Left lung (tissue), 10 donors: ENCODE results near the gene RIC8A. TPM values are rescaled to one million over a fixed set of nuclear protein-coding genes. Genes with fewer than 3 reads are reported as not detected.

Experiments used
- ATAC-seq: fragments of 200-7000 bp; cut with Tn5 transposase; one replicate; pipeline ENCODE4 v1.9.1; 2020; ENCODE audit warnings: moderate library complexity
- DNase-seq, 4 donors: peaks; one replicate each; pipeline ENCODE4 v3.0.0-alpha.2; 2013 to 2020
- H3K27ac ChIP-seq, 2 donors: fragments of 200-600 bp; sonication (generic) in 1 of 2; one replicate each; pipeline versions ENCODE4 v1.5.0 to v1.8.0; 2020 to 2021
- H3K27me3 ChIP-seq, 2 donors: fragments of 200-600 bp; sonication (generic) in 1 of 2; one replicate each; pipeline versions ENCODE4 v1.5.0 to v1.8.0; 2020 to 2021
- H3K36me3 ChIP-seq, 2 donors: fragments of 200-600 bp; sonication (generic) in 1 of 2; one replicate each; pipeline versions ENCODE4 v1.5.0 to v1.8.0; 2020 to 2021
- H3K4me1 ChIP-seq, 2 donors: fragments of 200-600 bp; one replicate each; pipeline ENCODE4 v1.8.0; 2021
- H3K4me3 ChIP-seq, 2 donors: fragments of 200-600 bp; sonication (generic) in 1 of 2; one replicate each; pipeline versions ENCODE4 v1.5.0 to v1.8.0; 2020 to 2021; ENCODE audit warnings: mild to moderate bottlenecking in 1 of 2
- H3K9me3 ChIP-seq, 2 donors: fragments of 200-600 bp; sonication (generic) in 1 of 2; one replicate each; pipeline versions ENCODE4 v1.5.0 to v1.8.0; 2020 to 2021
- intact Hi-C, 2 donors: fragments of 100-400 bp; cut with DNase I; formaldehyde crosslinking; loops; one replicate each; pipeline versions ENCODE4 v1.11.2 to v1.14.2; 2022
- polyA plus RNA-seq, 6 donors: library from polyadenylated mRNA; unstranded; fragments of 120-200 nt; gene quantifications; one replicate each; pipeline ENCODE4 v1.2.1, GENCODE V29; 2013; ENCODE audit not compliant: insufficient read length in 6 of 6
- total RNA-seq, 2 donors: library from RNA; stranded (reverse); fragmentation: NEBNext Ultra II Directional; extraction: Animal tissue kit (Norgen Biotek cat#: 25700); gene quantifications; one replicate each; pipeline ENCODE4 v1.2.1, GENCODE V29; 2021
- TF ChIP-seq, protein P1 (sequence below), 2 donors: fragments of 200-600 bp; sonication (generic) in 1 of 2; IDR thresholded peaks; one replicate each; pipeline versions ENCODE4 v1.5.0 to v1.8.0; 2021; ENCODE audit warnings: antibody characterized with exemption in 2 of 2
- donor health status: DM: no; HTN: yes; CAD: no.
- donor health status: DM: no; HTN: no; CAD: no.

RIC8A gene
- total and polyA plus RNA-seq, 8 donors: 74.4 to 117 (median 80.4) TPM

DNA sequence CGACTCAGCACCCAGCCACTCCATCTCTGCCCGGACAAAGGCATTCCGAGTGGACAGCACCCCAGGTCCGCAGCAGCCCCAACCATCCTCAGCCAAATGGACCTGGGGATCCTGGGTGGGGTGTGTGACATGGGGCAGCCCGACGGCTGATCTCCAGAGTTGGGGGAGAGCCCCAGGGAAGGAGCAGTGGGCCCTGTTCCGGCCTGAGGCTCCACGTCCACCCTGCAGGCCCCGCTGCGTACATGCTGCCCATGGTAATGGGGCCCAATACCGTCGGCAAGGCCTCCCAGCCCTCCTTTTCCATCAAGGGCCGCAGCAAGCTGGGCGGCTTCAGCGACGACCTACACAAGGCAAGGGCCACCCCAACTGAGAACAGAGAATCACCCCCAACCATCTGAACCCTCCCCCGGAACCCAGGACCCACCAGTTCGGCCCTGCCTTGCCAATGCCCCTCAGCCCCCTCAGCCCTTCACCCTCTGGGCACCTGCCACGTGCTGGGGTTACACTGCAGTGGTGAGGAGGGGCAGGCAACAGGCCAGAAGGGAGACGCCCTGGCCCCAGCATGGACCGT, 9.2 kb upstream of the RIC8A start:
- no peak overlapping the region for H3K27ac ChIP-seq
- H3K4me3 ChIP-seq: no peak overlapping the region
- DNase-seq (peak in 2 of 4 donors; percentile 16 to 66), ATAC-seq (no peak)
- peaks cover 0 to 22% of the 10 kb centered on the region in 2 donors for H3K4me1 ChIP-seq
- TF ChIP-seq, protein P1, sequence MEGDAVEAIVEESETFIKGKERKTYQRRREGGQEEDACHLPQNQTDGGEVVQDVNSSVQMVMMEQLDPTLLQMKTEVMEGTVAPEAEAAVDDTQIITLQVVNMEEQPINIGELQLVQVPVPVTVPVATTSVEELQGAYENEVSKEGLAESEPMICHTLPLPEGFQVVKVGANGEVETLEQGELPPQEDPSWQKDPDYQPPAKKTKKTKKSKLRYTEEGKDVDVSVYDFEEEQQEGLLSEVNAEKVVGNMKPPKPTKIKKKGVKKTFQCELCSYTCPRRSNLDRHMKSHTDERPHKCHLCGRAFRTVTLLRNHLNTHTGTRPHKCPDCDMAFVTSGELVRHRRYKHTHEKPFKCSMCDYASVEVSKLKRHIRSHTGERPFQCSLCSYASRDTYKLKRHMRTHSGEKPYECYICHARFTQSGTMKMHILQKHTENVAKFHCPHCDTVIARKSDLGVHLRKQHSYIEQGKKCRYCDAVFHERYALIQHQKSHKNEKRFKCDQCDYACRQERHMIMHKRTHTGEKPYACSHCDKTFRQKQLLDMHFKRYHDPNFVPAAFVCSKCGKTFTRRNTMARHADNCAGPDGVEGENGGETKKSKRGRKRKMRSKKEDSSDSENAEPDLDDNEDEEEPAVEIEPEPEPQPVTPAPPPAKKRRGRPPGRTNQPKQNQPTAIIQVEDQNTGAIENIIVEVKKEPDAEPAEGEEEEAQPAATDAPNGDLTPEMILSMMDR (IDR thresholded peaks at IDR 0.05): no peak
- no peaks in the 10 kb centered on the region for H3K27me3 ChIP-seq
- H3K36me3 ChIP-seq: peaks cover 0 to 19% of the 10 kb centered on the region in 2 donors
- H3K9me3 ChIP-seq: no peaks in the 10 kb centered on the region
- intact Hi-C loops: no loop called here

DNA sequence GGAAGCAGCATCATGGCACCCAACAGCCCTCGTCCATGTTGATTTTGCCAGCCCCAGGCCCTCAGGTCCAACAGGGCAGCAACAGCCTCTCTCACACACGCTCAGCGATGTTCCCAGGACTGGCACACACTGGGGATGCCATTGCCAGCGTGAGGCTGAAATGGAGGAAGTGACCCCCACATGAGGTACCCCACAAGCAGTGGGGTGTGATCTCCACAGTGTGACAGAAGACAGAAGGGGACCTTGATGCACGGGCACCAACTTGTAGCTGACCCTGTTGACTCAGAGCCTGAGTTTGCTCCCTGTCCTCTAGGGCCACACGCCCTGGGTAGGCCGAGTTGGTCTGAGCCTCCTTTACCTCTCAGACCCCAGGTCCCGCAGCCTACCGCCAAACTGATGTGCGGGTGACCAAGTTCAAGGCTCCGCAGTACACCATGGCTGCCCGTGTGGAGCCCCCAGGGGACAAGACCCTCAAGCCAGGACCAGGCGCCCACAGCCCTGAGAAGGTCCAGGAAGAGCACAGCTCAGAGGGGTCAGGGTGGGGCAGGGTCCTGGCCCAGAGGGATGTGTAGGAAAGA, 8.4 kb upstream of the RIC8A start:
- TF ChIP-seq, protein P1 (IDR thresholded peaks at IDR 0.05): no peak
- ATAC-seq (no peak), DNase-seq (peak in 2 of 4 donors; percentile 19 to 71)
- intact Hi-C loops: no loop called here
- H3K9me3 ChIP-seq: no peaks in the 10 kb centered on the region
- peaks cover 0 to 29% of the 10 kb centered on the region in 2 donors for H3K4me1 ChIP-seq
- peaks cover 0 to 27% of the 10 kb centered on the region in 2 donors for H3K36me3 ChIP-seq
- H3K27ac ChIP-seq: no peak overlapping the region
- no peak overlapping the region for H3K4me3 ChIP-seq
- H3K27me3 ChIP-seq: no peaks in the 10 kb centered on the region

DNA sequence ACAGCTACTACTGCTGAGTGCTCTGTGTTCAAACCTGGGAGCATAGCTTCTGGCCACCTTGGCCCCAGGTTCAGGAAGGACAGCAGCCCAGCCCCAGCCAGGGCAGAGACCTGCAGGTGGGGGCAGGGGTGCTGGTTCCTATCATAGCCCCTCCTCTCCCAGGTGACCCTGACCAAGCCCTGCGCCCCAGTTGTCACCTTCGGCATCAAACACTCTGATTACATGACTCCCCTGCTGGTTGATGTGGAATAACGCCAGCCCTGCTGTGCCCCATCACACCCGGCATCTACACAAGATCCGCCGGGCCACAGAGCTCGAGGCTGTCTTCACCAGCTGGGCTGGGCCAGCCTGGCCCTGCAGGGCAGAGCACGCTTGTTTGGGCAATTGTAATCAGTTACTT, 7.7 kb upstream of the RIC8A start:
- intact Hi-C loops: no loop called here
- DNase-seq (peak in 1 of 4 donors; percentile 51), ATAC-seq (no peak)
- Histone ChIP-seq H3K9me3 (no peaks in the 10 kb centered on the region), H3K27me3 (no peaks in the 10 kb centered on the region), H3K36me3 (peaks cover 0 to 34% of the 10 kb centered on the region in 2 donors), H3K4me3 (no peak overlapping the region), H3K27ac (no peak overlapping the region), H3K4me1 (peaks cover 0 to 36% of the 10 kb centered on the region in 2 donors)
- TF ChIP-seq, protein P1 (IDR thresholded peaks at IDR 0.05): no peak

DNA sequence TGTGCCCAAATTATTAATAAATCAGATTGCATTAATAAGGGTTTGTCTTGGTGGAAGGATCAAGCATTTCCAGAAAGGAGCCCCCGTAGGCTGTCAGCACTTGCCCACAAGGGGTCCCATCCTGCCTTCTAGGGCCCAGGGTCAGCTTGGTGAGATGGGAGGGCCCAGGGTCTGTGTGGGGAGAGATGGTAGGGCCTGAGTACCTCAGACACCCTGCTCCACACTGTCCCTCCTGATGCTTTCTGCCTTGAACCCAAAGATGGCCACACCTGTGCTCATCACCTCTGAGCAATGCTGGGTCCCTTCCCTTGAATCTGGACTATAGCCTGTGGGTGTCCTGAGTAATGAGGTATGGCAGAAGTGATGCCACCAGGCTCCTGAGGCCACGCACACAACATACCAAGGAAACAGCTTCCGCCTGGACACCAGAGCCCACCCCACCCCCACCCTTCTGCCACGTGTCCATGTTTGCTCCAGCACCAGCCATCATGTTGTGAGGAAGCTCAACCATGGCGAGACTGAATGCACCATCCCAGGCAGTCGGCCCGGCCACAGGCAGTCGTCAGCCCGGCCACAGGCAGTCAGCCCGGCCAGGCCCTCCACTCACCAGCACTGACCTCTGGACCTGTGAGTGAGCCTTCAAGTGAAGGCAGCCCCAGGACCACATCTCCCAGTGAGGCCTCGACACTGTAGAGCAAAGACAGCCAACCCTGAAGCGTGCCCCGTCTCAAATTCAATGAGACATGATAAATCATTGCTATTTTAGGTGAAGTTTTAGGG, 7.1 kb upstream of the RIC8A start:
- TF ChIP-seq, protein P1 (IDR thresholded peaks at IDR 0.05): no peak
- DNase-seq: peak in 1 of 4 donors; percentile 70
- intact Hi-C loops: no loop called here

DNA sequence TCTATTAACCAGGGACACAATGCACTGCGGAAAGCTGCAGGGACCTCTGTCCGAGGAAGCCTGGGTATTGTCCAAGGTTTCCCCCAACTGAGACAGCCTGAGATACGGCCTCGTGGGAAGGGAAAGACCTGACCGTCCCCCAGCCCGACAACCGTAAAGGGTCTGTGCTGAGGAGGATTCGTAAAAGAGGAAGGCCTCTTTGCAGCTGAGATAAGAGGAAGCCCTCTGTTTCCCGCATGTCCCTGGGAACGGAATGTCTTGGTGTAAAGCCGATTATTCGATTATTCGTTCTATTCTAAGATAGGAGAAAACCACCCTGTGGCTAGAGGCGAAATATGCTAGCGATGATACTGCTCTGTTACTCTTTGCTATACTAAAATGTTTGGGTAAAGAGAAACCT, 5.5 kb upstream of the RIC8A start:
- Histone ChIP-seq H3K27me3 (no peaks in the 10 kb centered on the region), H3K9me3 (no peaks in the 10 kb centered on the region), H3K4me3 (no peak overlapping the region), H3K4me1 (peaks cover 9 to 56% of the 10 kb centered on the region in 2 donors), H3K27ac (peak overlapping the region in 1 of 2 donors; percentile 58), H3K36me3 (peaks cover 0 to 43% of the 10 kb centered on the region in 2 donors)
- no peak for ATAC-seq
- intact Hi-C loops: no loop called here
- TF ChIP-seq, protein P1 (IDR thresholded peaks at IDR 0.05): no peak
- peak in 1 of 4 donors; percentile 14 for DNase-seq

More for the DNA sequence above, 7.1 kb upstream of the RIC8A start:
- no peak overlapping the region for H3K27ac ChIP-seq
- H3K36me3 ChIP-seq: peaks cover 0 to 40% of the 10 kb centered on the region in 2 donors
- no peak overlapping the region for H3K4me3 ChIP-seq
- H3K4me1 ChIP-seq: peaks cover 0 to 43% of the 10 kb centered on the region in 2 donors
- ATAC-seq: no peak
- H3K27me3 ChIP-seq: no peaks in the 10 kb centered on the region
- H3K9me3 ChIP-seq: no peaks in the 10 kb centered on the region
